Activated naive CD4-positive, alpha-beta T cell treated with anti-CD3 and anti-CD28 coated beads, Interleukin-2, amount 50 U/mL, for 72 hours (primary cell): ENCODE data around the gene NBEAL1. TPM values are rescaled to one million over a fixed set of nuclear protein-coding genes. Genes with fewer than 3 reads are reported as not detected.
"Not testable (repeated sequence)": the region's sequence is repeated elsewhere in the genome, so short reads cannot be mapped to it uniquely, and the experiment has no call there.

Experiments used
- ATAC-seq, 2 donors: fragments of 150-1000 bp; cut with Tn5 transposase; 2 replicates each; pipeline ENCODE4 v1.10.0; 2021; ENCODE audit warnings: mild to moderate bottlenecking in 2 of 2, moderate library complexity in 2 of 2
- DNase-seq, 2 donors: peaks; one replicate each; pipeline ENCODE4 v3.0.0; 2021 to 2022; ENCODE audit warnings: low spot score in 2 of 2
- H3K27ac Mint-ChIP-seq, 2 donors: one replicate each; pipeline ENCODE4 v1.8.0; 2022; ENCODE audit warnings: mild to moderate bottlenecking in 2 of 2, mixed read lengths in 2 of 2
- H3K36me3 Mint-ChIP-seq, 2 donors: one replicate each; pipeline ENCODE4 v1.8.0; 2022; ENCODE audit warnings: mixed read lengths in 2 of 2
- H3K9me3 Mint-ChIP-seq, 2 donors: one replicate each; pipeline ENCODE4 v1.8.0; 2022; ENCODE audit warnings: mixed read lengths in 2 of 2
- total RNA-seq, 2 donors: library from RNA; stranded (reverse); gene quantifications; one replicate each; pipeline ENCODE4 v1.2.3, GENCODE V29; 2022

NBEAL1 gene
- total RNA-seq, 2 donors from 2014 or later = 15.6 to 22.6 TPM

- not testable (repeated sequence) for H3K27ac Mint-ChIP-seq, DNase-seq, H3K36me3 Mint-ChIP-seq, ATAC-seq, H3K9me3 Mint-ChIP-seq
Observed at GRCh38 chr2:203229674-203230073, 215.0 kb downstream of the NBEAL1 start.

GRCh38 chr2:203237346-203238238, 222.9 kb downstream of the NBEAL1 start:
- no peak for DNase-seq
- no peak for ATAC-seq
- peak overlapping the region; percentile 95 to 100 for H3K27ac Mint-ChIP-seq
- H3K36me3 Mint-ChIP-seq = peaks cover 14 to 26% of the 10 kb centered on the region in 2 donors
- H3K9me3 Mint-ChIP-seq = no peaks in the 10 kb centered on the region

DNA sequence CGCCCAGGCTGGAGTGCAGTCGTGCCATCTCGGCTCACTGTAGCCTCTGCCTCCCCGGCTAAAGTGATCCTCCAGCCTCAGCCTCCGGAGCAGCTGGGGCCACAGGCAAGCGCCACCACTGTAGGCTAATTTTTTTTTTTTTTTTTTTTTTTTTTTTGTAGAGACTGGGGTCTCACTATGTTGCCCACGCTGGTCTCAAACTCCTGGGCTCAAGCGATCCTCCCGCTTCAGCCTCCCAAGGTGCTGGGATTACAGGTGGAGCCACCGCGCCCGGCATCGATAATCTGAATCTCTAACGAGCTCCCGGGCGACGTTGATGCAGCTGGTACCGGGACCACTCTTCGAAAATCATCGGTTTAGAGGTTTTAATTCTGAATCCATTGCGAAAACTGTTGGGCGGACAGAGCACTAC, 223.6 kb downstream of the NBEAL1 start:
- DNase-seq (no peak), ATAC-seq (no peak)
- H3K36me3 Mint-ChIP-seq = peaks cover 14 to 32% of the 10 kb centered on the region in 2 donors
- peak overlapping the region; percentile 95 to 100 for H3K27ac Mint-ChIP-seq
- no peaks in the 10 kb centered on the region for H3K9me3 Mint-ChIP-seq

- peak within 1 kb of the TSS; percentile 95 to 100 for H3K27ac Mint-ChIP-seq
- H3K9me3 Mint-ChIP-seq = no peaks in the 10 kb centered on the region
- DNase-seq (peak; percentile 97 to 99), ATAC-seq (peak; percentile 87)
- H3K36me3 Mint-ChIP-seq = peaks cover 14 to 32% of the 10 kb centered on the region in 2 donors
Observed at GRCh38 chr2:203238704-203239526, 224.2 kb downstream of the NBEAL1 start, which contains the start of gene CYP20A1. TSS of gene CYP20A1 (plus strand) at chr2:203239018. CDS start at chr2:203239063, 45 bp downstream.

DNA sequence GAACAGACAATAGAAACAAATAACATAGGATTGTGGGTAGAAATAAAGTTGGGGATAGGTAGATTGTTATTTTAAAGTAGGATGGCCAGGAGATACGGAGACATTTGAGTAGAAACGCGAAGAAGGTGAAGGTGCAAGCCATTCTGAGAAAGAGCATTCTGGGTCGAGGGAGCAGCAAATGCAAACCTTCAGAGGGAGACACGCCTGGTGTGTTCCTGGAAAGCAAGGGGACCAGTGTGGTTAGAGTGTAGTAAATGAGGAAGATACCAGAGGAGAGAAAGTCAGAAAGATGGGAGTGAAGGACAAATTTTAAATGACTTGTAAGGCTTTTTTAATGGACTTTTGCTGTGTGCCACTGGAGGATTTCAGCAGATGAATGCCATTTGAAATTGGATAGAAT, 225.8 kb downstream of the NBEAL1 start:
- H3K27ac Mint-ChIP-seq = peak overlapping the region; percentile 95 to 100
- peaks cover 14 to 32% of the 10 kb centered on the region in 2 donors for H3K36me3 Mint-ChIP-seq
- no peaks in the 10 kb centered on the region for H3K9me3 Mint-ChIP-seq
- no peak for ATAC-seq
- DNase-seq = no peak

DNA sequence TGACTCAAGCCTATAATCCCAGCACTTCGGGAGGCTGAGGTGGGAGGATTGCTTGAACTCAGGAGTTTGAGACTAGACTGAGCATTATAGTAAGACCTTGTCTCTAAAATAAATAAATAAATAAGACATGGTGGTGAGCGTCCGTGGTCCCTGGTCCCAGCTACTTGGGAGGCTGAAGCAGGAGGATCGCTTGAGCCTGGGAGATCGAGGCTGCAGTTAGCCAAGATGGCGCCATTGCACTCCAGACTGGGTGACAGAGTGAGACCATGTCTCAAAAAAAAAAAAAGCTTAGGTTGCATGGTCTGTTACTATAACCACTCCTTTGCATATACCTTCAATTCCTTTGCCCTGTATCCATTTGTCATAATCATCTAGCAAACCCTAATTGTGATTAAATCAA, 227.8 kb downstream of the NBEAL1 start:
- Mint-ChIP-seq H3K27ac (peak overlapping the region in 1 of 2 donors; percentile 81), H3K36me3 (peaks cover 14 to 32% of the 10 kb centered on the region in 2 donors), H3K9me3 (no peaks in the 10 kb centered on the region)
- DNase-seq (no peak), ATAC-seq (no peak)

DNA sequence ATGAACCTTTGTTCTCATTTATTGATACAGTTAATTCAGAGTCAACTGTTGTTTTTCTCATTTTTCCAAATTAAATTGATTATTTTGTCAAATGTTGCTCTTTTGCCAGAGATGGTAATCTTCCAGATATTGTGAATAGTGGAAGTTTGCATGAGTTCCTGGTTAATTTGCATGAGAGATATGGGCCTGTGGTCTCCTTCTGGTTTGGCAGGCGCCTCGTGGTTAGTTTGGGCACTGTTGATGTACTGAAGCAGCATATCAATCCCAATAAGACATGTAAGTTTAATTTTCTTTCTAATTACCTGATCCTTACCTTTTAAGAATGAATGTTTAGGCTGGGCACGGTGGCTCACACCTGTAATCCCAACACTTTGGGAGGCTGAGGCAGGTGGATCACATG, 232.0 kb downstream of the NBEAL1 start:
- ATAC-seq (no peak), DNase-seq (no peak)
- Mint-ChIP-seq H3K9me3 (no peaks in the 10 kb centered on the region), H3K36me3 (peaks cover 0 to 12% of the 10 kb centered on the region in 2 donors), H3K27ac (no peak overlapping the region)

- no peak for ATAC-seq
- DNase-seq = no peak
- H3K9me3 Mint-ChIP-seq = no peaks in the 10 kb centered on the region
- peak overlapping the region; percentile 4 to 68 for H3K27ac Mint-ChIP-seq
- peaks cover 8 to 19% of the 10 kb centered on the region in 2 donors for H3K36me3 Mint-ChIP-seq
Observed at GRCh38 chr2:203252818-203253217, 238.1 kb downstream of the NBEAL1 start.

DNA sequence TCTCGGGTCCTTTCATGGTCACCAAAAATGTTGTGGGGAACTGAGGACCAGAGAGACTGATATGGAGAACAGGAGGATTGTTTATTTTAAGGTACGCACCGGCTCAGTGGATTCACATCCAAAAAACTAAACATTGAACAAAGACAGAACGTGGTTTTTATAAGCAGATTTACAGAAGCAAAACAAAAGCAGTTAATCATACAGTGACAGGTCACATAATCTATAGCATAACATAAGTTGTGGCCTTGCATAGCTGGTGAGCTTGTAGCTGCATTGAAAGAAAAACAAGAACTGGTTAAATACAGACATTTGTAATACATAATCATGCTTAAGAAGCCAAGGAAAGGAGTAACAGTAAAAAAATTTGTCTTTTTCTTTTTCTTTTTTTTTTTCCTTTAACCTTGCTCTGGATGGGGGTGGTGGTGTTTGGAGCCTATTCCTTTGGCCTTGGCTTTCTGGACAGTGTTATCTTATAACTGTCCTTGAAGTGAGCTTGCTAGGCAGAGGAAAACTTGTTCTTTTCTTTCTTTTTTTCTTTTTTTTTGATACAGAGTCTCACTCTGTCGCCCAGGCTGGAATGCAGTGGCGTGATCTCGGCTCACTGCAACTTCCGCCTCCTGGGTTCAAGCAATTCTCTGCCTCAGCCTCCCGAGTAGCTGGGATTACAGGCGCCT, 238.9 kb downstream of the NBEAL1 start:
- ATAC-seq, H3K9me3 Mint-ChIP-seq, DNase-seq: not testable (repeated sequence)
- H3K27ac Mint-ChIP-seq = peak overlapping the region in 1 of 2 donors; percentile 22
- peaks cover 8 to 19% of the 10 kb centered on the region in 2 donors for H3K36me3 Mint-ChIP-seq

- DNase-seq = no peak
- Mint-ChIP-seq H3K9me3 (no peaks in the 10 kb centered on the region), H3K36me3 (no peaks in the 10 kb centered on the region), H3K27ac (peak overlapping the region in 1 of 2 donors; percentile 62)
- ATAC-seq = no peak
Observed at GRCh38 chr2:203261326-203262159, 246.9 kb downstream of the NBEAL1 start.

Other genes starting within 250 kb of the NBEAL1 start
- gene ICA1L, start 143.1 kb upstream of the NBEAL1 start, total RNA-seq = 1 to 10 TPM; 6.2 to 10.0 TPM
- gene WDR12, start 103.2 kb upstream of the NBEAL1 start, total RNA-seq = 100 to 1,000 TPM in 1 of 2 donors, 10 to 100 TPM in 1; 82.5 to 101 TPM
- gene CARF, start 102.6 kb upstream of the NBEAL1 start, total RNA-seq = 1 to 10 TPM; 3.9 to 8.5 TPM
- 10 to 100 TPM; 13.2 to 18.1 TPM for gene CYP20A1, start 224.1 kb downstream of the NBEAL1 start, total RNA-seq